GM19193 (cell line): Measurements from ENCODE around the gene AQP12A.

Source experiments
- POLR2A ChIP-seq: IDR thresholded peaks from 4 replicates; pipeline ENCODE4 v1.6.1; 2011; ENCODE audit not compliant: insufficient read depth, insufficient read length; ENCODE audit errors: extremely low read depth

The AQP12A gene

GRCh38 chr2:240732184-240732583, 40.5 kb downstream of the AQP12A start:
- no peak for TF ChIP-seq POLR2A

GRCh38 chr2:240732911-240733622, 41.4 kb downstream of the AQP12A start:
- no peak for TF ChIP-seq POLR2A

- TF ChIP-seq POLR2A, result no peak
Observed at GRCh38 chr2:240733803-240734495, 42.3 kb downstream of the AQP12A start.

- TF ChIP-seq POLR2A, result no peak
Observed at GRCh38 chr2:240734756-240735155, 43.1 kb downstream of the AQP12A start.

- TF ChIP-seq POLR2A, result no peak
Observed at GRCh38 chr2:240735476-240735875, 43.8 kb downstream of the AQP12A start.

- TF ChIP-seq POLR2A, result no peak
Observed at GRCh38 chr2:240736281-240737250, 44.9 kb downstream of the AQP12A start.

GRCh38 chr2:240737512-240737911, 45.8 kb downstream of the AQP12A start:
- TF ChIP-seq POLR2A, result no peak

GRCh38 chr2:240737958-240738357, 46.3 kb downstream of the AQP12A start:
- no peak for TF ChIP-seq POLR2A

- no peak for TF ChIP-seq POLR2A
Observed at GRCh38 chr2:240739797-240740196, 48.1 kb downstream of the AQP12A start.

GRCh38 chr2:240741091-240741490, 49.4 kb downstream of the AQP12A start:
- TF ChIP-seq POLR2A, result no peak

GRCh38 chr2:240742602-240743095, 51.0 kb downstream of the AQP12A start:
- TF ChIP-seq POLR2A, result no peak

- no peak for TF ChIP-seq POLR2A
Observed at GRCh38 chr2:240745456-240745855, 53.8 kb downstream of the AQP12A start.

GRCh38 chr2:240745962-240746361, 54.3 kb downstream of the AQP12A start:
- no peak for TF ChIP-seq POLR2A

GRCh38 chr2:240746671-240747070, 55.0 kb downstream of the AQP12A start:
- TF ChIP-seq POLR2A, result no peak

- TF ChIP-seq POLR2A, result no peak
Observed at GRCh38 chr2:240747256-240747655, 55.6 kb downstream of the AQP12A start.
